Measurements from ENCODE around the gene PRR16. TPM values are rescaled to one million over a fixed set of nuclear protein-coding genes. Genes with fewer than 3 reads are reported as not detected.

PRR16 gene
- total RNA-seq, 1 experiment from 2014 or later: 20.8 TPM

GRCh38 chr5:120568711-120569110, 104.6 kb downstream of the PRR16 start:
- DNase-seq (ENCODE audit: low read depth): peak; percentile 29

- no peak for DNase-seq (ENCODE audit: low read depth)
Measured at GRCh38 chr5:120576588-120576987, 112.5 kb downstream of the PRR16 start.

GRCh38 chr5:120582635-120583034, 118.5 kb downstream of the PRR16 start:
- DNase-seq (ENCODE audit: low read depth): no peak

GRCh38 chr5:120586646-120587045, 122.5 kb downstream of the PRR16 start:
- DNase-seq (ENCODE audit: low read depth): no peak

- no peak for DNase-seq (ENCODE audit: low read depth)
Measured at GRCh38 chr5:120591911-120592310, 127.8 kb downstream of the PRR16 start.

- peak; percentile 90 for DNase-seq (ENCODE audit: low read depth)
Measured at GRCh38 chr5:120599576-120599975, 135.5 kb downstream of the PRR16 start.

GRCh38 chr5:120600639-120601038, 136.5 kb downstream of the PRR16 start:
- DNase-seq (ENCODE audit: low read depth): no peak

- DNase-seq (ENCODE audit: low read depth): no peak
Measured at GRCh38 chr5:120602033-120602432, 137.9 kb downstream of the PRR16 start.

- peak; percentile 96 for DNase-seq (ENCODE audit: low read depth)
Measured at GRCh38 chr5:120604884-120605283, 140.8 kb downstream of the PRR16 start.

- DNase-seq (ENCODE audit: low read depth): peak; percentile 49
Measured at GRCh38 chr5:120605325-120606079, 141.4 kb downstream of the PRR16 start.

- DNase-seq (ENCODE audit: low read depth): peak; percentile 39
Measured at GRCh38 chr5:120609570-120609969, 145.5 kb downstream of the PRR16 start.

- DNase-seq (ENCODE audit: low read depth): no peak
Measured at GRCh38 chr5:120610145-120610544, 146.0 kb downstream of the PRR16 start.

GRCh38 chr5:120613729-120614128, 149.6 kb downstream of the PRR16 start:
- peak; percentile 46 for DNase-seq (ENCODE audit: low read depth)

- peak; percentile 53 for DNase-seq (ENCODE audit: low read depth)
Measured at GRCh38 chr5:120614531-120615180, 150.6 kb downstream of the PRR16 start.

GRCh38 chr5:120615967-120616645, 152.0 kb downstream of the PRR16 start:
- peak; percentile 83 for DNase-seq (ENCODE audit: low read depth)

GRCh38 chr5:120621339-120621738, 157.2 kb downstream of the PRR16 start:
- DNase-seq (ENCODE audit: low read depth): no peak

- DNase-seq (ENCODE audit: low read depth): peak; percentile 29
Measured at GRCh38 chr5:120624021-120624563, 160.0 kb downstream of the PRR16 start.

- no peak for DNase-seq (ENCODE audit: low read depth)
Measured at GRCh38 chr5:120628156-120628555, 164.1 kb downstream of the PRR16 start.

GRCh38 chr5:120630550-120630949, 166.4 kb downstream of the PRR16 start:
- DNase-seq (ENCODE audit: low read depth): no peak

- no peak for DNase-seq (ENCODE audit: low read depth)
Measured at GRCh38 chr5:120631611-120632010, 167.5 kb downstream of the PRR16 start.

GRCh38 chr5:120632430-120632829, 168.3 kb downstream of the PRR16 start:
- DNase-seq (ENCODE audit: low read depth): no peak

- no peak for DNase-seq (ENCODE audit: low read depth)
Measured at GRCh38 chr5:120638449-120638848, 174.3 kb downstream of the PRR16 start.
